Common myeloid progenitor, CD34-positive (primary cell): ENCODE data around the gene CTNNA2.

Experiments
- CTCF ChIA-PET: fragments of 350-600 bp; sonication (Branson Sonifier 250); formaldehyde crosslinking; loops from one replicate; lab custom pipeline; 2021; ENCODE audit warnings: antibody characterized with exemption; lab: Charles Lee
- POLR2A ChIA-PET: fragments of 350-600 bp; sonication (Branson Sonifier 250); formaldehyde crosslinking; loops from one replicate; lab custom pipeline; 2021; ENCODE audit warnings: antibody characterized with exemption; lab: Charles Lee
- DNase-seq, 3 donors: peaks; one replicate each; pipeline versions ENCODE4 v3.0.0 to v3.0.0-alpha.2; 2013
- H3K27ac ChIP-seq, 2 experiments: 1 replicate in 1 of 2; 2 replicates in 1 of 2; pipeline ENCODE4 v1.7.0; 2013; ENCODE audit warnings: inconsistent platforms in 2 of 2, low read length in 2 of 2, mild to moderate bottlenecking in 2 of 2, low read depth in 1 of 2, moderate library complexity in 1 of 2; ENCODE audit not compliant: severe bottlenecking in 2 of 2, insufficient read depth in 1 of 2, poor library complexity in 1 of 2
- H3K27me3 ChIP-seq, 5 experiments: replicated peaks in 2 of 5; 1 replicate in 3 of 5; 2 replicates in 2 of 5; pipeline versions ENCODE4 v1.6.1 to v1.7.0; 2013; ENCODE audit warnings: low read length in 4 of 5, mild to moderate bottlenecking in 2 of 5, moderate library complexity in 2 of 5, inconsistent platforms in 1 of 5; ENCODE audit not compliant: insufficient read depth in 5 of 5, control insufficient read depth in 4 of 5
- H3K36me3 ChIP-seq, 4 experiments: 1 replicate in 2 of 4; 2 replicates in 2 of 4; pipeline versions ENCODE4 v1.6.1 to v1.7.0; 2013; ENCODE audit warnings: low read length in 3 of 4, control low read depth in 1 of 4, mild to moderate bottlenecking in 1 of 4; ENCODE audit not compliant: control insufficient read depth in 4 of 4, insufficient read depth in 4 of 4
- H3K4me1 ChIP-seq, 4 experiments: 1 replicate in 3 of 4; 2 replicates in 1 of 4; pipeline versions ENCODE4 v1.6.1 to v1.7.1; 2013; ENCODE audit warnings: low read length in 3 of 4, mild to moderate bottlenecking in 3 of 4, control low read depth in 1 of 4, inconsistent platforms in 1 of 4, moderate library complexity in 1 of 4; ENCODE audit not compliant: control insufficient read depth in 4 of 4, insufficient read depth in 4 of 4; ENCODE audit errors: control extremely low read depth in 1 of 4
- H3K4me3 ChIP-seq, 7 experiments: 1 replicate in 4 of 7; 2 replicates in 3 of 7; pipeline versions ENCODE4 v1.5.1 to v1.7.0; 2013; ENCODE audit warnings: mild to moderate bottlenecking in 7 of 7, low read length in 6 of 7, moderate library complexity in 6 of 7, inconsistent platforms in 2 of 7, low read depth in 2 of 7, control low read depth in 1 of 7; ENCODE audit not compliant: insufficient read depth in 4 of 7, control insufficient read depth in 1 of 7; ENCODE audit errors: extremely low read depth in 1 of 7
- H3K9me3 ChIP-seq, 5 experiments: 1 replicate in 4 of 5; 2 replicates in 1 of 5; pipeline versions ENCODE4 v1.6.1 to v1.7.1; 2013; ENCODE audit warnings: low read length in 4 of 5, mild to moderate bottlenecking in 2 of 5, inconsistent platforms in 1 of 5, low read depth in 1 of 5, moderate library complexity in 1 of 5; ENCODE audit not compliant: control insufficient read depth in 4 of 5, insufficient read depth in 2 of 5; ENCODE audit errors: control extremely low read depth in 1 of 5
- WGBS: methylation state at CpG from one replicate; pipeline ENCODE4 v1.1.5; 2013; ENCODE audit not compliant: insufficient coverage; 5-methylcytosine and 5-hydroxymethylcytosine counted together

The CTNNA2 gene

DNA sequence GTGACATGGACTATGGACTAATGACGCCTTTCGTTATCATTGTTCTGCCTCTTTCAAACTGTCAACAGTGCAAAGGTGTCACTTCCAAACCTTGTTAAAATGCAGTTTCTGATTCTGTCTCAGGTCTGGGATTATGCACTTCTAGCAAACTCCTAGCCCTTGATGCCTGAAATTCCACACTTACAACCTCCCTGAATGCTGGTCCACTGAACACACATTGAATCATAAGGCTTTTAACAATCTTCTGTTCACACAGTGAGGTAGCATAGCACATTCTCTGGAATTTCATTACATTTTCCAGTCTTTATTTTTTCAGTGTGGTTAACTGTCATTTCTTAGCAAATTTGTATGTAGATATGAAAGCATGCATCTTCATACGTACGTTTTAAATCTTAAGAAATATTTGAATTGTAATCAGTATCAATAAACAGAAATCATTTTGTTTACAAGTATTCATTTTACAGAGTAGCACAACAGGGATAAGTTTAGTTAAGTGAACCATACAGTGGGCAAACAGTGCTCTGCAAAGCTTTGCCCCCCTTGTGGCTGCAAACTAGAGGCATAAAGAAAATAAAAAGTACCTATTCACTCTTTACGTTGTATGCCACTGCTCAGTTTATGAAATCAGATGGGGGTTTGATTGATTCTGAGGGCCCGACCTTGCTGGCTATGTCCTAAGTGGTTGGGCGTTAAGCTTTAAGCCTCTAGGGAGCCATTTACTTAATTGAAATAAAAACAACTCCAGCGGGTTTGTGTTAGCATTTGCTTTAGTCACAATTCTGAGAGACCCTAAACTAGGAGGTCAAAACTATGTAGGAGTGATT, 540.9 kb downstream of the CTNNA2 start:
- Histone ChIP-seq H3K4me1 (peaks cover 0 to 13% (median 11%) of the 10 kb centered on the region in 4 experiments), H3K4me3 (no peak overlapping the region), H3K27ac (no peak overlapping the region), H3K27me3 (peaks cover 0 to 56% (median 10%) of the 10 kb centered on the region in 5 experiments), H3K9me3 (no peaks in the 10 kb centered on the region), H3K36me3 (no peaks in the 10 kb centered on the region)
- 72% methylated on average over 4 of the region's 8 CpGs for WGBS
- CTCF ChIA-PET, result interaction anchor here (1.3 kb wide), 1 partner anchor 20 kb away, joined by 3 read pairs; no protein-coding TSS in a partner anchor
- POLR2A ChIA-PET, result no interaction called here
- no peak for DNase-seq

DNA sequence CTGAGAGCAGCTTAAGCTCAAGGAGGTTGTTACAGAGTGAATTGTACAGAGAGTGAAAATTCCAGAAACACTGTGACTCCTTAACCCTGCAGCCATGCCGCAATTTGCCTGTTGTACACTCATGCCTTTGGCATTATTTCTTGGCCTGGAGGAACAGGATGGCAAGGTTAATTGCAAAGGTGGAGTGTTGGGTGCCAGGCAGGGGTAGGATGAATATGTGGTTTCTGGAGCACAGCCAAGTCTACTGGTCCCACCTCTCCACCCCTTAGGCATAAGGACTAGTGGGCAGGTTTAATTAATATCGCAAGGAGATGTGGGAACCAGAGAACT, 541.5 kb downstream of the CTNNA2 start:
- no peak for DNase-seq

DNA sequence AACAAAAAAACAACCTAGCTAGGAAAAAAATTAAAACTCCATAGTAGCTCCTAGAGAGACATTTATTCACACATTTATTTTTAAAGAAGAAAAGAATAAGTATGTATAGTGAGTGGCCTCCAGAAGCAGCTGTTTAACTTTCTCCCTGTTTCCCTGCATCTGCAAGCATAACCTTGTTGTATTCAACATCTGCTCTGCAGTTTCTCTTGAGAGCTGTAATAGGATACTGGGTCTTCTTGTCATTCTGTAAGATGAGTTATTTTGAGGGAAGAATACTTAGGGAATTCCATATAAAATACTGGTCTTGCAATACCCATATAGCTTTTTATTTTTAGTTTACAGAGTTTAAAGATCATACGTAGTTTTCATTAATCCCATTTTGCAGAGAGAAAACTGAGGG, 545.1 kb downstream of the CTNNA2 start:
- ChIA-PET POLR2A (no interaction called here), CTCF (interaction anchor here (1.5 kb wide), 1 partner anchor 14 kb away, joined by 3 read pairs; no protein-coding TSS in a partner anchor)
- Histone ChIP-seq H3K4me3 (no peak overlapping the region), H3K4me1 (no peaks in the 10 kb centered on the region), H3K27me3 (peaks cover 0 to 52% (median 5%) of the 10 kb centered on the region in 5 experiments), H3K9me3 (no peaks in the 10 kb centered on the region), H3K36me3 (no peaks in the 10 kb centered on the region), H3K27ac (no peak overlapping the region)
- no peak for DNase-seq
- WGBS, result 100% methylated on average over 1 of the region's 1 CpG

More for the DNA sequence above, 541.5 kb downstream of the CTNNA2 start:
- Histone ChIP-seq H3K36me3 (no peaks in the 10 kb centered on the region), H3K4me3 (no peak overlapping the region), H3K27me3 (peaks cover 0 to 59% (median 13%) of the 10 kb centered on the region in 5 experiments), H3K9me3 (no peaks in the 10 kb centered on the region), H3K4me1 (peaks cover 0 to 13% (median 11%) of the 10 kb centered on the region in 4 experiments), H3K27ac (no peak overlapping the region)
- ChIA-PET POLR2A (no interaction called here), CTCF (interaction anchor here (1.3 kb wide), 1 partner anchor 19 kb away, joined by 3 read pairs; no protein-coding TSS in a partner anchor)
- 92% methylated on average over 2 of the region's 2 CpGs for WGBS

DNA sequence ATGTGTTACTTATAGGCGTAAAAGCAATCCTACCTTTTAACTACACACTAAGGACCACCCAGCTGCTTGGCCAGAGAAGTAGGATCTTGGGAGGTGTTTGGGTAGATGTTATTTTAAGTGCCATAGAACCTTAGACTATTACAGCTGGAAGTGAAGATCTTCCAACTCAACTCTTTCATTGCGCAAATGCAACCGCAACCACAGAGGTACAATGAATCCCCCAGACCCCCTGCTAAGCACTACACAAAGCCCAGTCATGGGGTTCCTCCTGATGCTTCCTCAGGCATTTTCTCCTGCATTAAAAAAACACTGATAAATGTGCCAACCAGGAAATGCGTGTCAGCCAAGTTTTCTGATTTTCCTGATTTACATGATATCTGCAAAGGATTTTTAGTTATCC, 545.7 kb downstream of the CTNNA2 start:
- H3K4me1 ChIP-seq, result no peaks in the 10 kb centered on the region
- ChIA-PET POLR2A (no interaction called here), CTCF (interaction anchor here (1.5 kb wide), 1 partner anchor 14 kb away, joined by 3 read pairs; no protein-coding TSS in a partner anchor)
- H3K4me3 ChIP-seq, result no peak overlapping the region
- H3K27me3 ChIP-seq, result peaks cover 0 to 48% (median 3%) of the 10 kb centered on the region in 5 experiments
- no peak for DNase-seq
- no peaks in the 10 kb centered on the region for H3K36me3 ChIP-seq
- no peaks in the 10 kb centered on the region for H3K9me3 ChIP-seq
- WGBS, result 89% methylated on average over 3 of the region's 4 CpGs
- no peak overlapping the region for H3K27ac ChIP-seq

DNA sequence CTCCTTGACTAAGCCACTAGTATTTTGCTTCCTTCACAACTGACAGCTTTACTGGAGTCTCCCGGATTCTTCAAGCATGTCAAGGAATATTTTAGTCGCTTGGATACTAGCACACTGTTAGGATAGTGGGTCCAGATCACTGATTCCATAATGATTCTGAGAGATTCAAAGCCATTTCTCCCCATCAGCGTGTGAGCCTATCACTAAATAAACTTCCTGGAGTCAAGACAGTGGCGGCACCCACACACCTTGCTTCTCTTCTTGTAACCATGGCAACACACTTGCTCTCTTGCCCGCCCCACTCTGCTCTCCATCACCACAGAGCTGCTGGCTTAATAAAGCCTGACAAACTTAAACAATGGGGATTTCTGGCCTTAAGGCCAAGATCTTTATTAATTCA, 546.6 kb downstream of the CTNNA2 start:
- WGBS, result 97% methylated on average over 5 of the region's 5 CpGs
- no peaks in the 10 kb centered on the region for H3K9me3 ChIP-seq
- POLR2A ChIA-PET, result no interaction called here
- CTCF ChIA-PET, result interaction anchor here (0.6 kb wide), 1 partner anchor 27 kb away, joined by 4 read pairs; no protein-coding TSS in a partner anchor
- H3K27me3 ChIP-seq, result peaks cover 0 to 43% (median 6%) of the 10 kb centered on the region in 5 experiments
- H3K4me3 ChIP-seq, result no peak overlapping the region
- H3K36me3 ChIP-seq, result no peaks in the 10 kb centered on the region
- no peaks in the 10 kb centered on the region for H3K4me1 ChIP-seq
- no peak overlapping the region for H3K27ac ChIP-seq
- DNase-seq, result no peak

DNA sequence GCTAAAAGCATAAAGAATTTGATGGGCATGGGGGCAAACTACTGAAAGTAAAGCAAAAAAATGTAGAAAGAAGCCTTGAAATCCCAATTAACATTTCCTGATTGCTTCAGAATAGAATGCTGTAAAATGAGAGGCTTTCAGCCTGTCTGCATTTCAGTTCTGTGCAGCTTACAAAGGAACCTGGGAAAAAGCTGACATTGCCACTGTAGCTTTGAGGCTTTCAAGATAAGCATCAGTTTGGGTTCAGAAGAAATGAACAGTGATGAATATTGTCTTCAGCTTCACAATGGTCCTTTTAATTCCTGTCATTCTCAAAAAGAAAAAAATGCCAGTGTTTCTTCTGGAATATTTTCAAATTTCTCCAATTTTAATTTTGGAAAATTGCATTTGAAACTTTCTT, 549.0 kb downstream of the CTNNA2 start:
- Histone ChIP-seq H3K27me3 (peaks cover 0 to 25% (median 7%) of the 10 kb centered on the region in 5 experiments), H3K27ac (no peak overlapping the region), H3K4me1 (no peaks in the 10 kb centered on the region), H3K36me3 (no peaks in the 10 kb centered on the region), H3K9me3 (no peaks in the 10 kb centered on the region), H3K4me3 (no peak overlapping the region)
- ChIA-PET POLR2A (no interaction called here), CTCF (no interaction called here)
- no peak for DNase-seq

DNA sequence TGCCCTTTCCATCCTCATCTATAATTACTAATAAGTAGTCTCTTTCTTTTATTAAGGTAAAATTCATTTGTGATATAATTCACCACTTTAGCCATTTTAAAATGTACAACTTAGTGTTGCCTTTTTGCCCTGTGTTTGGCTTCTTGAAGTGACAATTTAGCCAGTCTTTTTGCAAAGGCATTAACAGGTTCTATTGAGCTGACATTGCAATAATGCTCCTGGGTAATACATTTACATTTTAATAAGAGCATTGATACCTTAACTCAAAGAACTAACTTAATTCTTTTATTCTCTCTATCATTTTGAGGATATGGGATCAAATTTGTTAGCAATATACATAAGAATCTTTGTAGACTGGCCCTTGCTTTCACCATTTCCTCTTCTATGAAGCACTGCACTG, 549.4 kb downstream of the CTNNA2 start:
- Histone ChIP-seq H3K4me3 (no peak overlapping the region), H3K27me3 (peaks cover 0 to 25% (median 7%) of the 10 kb centered on the region in 5 experiments), H3K9me3 (no peaks in the 10 kb centered on the region), H3K4me1 (no peaks in the 10 kb centered on the region), H3K36me3 (no peaks in the 10 kb centered on the region), H3K27ac (no peak overlapping the region)
- CTCF ChIA-PET, result no interaction called here
- no peak for DNase-seq
- POLR2A ChIA-PET, result interaction anchor here (0.6 kb wide), 1 partner anchor 209 kb away, joined by 3 read pairs; no protein-coding TSS in a partner anchor
